Fibroblast of pulmonary artery (primary cell): ENCODE data around the gene RASGEF1C.

ENCODE experiments used
- DNase-seq: peaks from one replicate; pipeline ENCODE4 v3.0.0-alpha.2; 2010; ENCODE audit warnings: low read depth
- H3K4me3 ChIP-seq: replicated peaks from 2 replicates; pipeline ENCODE4 v1.5.1; 2011; ENCODE audit warnings: low read depth, mild to moderate bottlenecking, control low read depth, low read length, moderate library complexity
- CTCF ChIP-seq: IDR thresholded peaks from 2 replicates; pipeline ENCODE4 v1.5.1; 2011; ENCODE audit warnings: mild to moderate bottlenecking, control low read depth, low read length, inconsistent platforms; ENCODE audit errors: missing control alignments

RASGEF1C gene

DNA sequence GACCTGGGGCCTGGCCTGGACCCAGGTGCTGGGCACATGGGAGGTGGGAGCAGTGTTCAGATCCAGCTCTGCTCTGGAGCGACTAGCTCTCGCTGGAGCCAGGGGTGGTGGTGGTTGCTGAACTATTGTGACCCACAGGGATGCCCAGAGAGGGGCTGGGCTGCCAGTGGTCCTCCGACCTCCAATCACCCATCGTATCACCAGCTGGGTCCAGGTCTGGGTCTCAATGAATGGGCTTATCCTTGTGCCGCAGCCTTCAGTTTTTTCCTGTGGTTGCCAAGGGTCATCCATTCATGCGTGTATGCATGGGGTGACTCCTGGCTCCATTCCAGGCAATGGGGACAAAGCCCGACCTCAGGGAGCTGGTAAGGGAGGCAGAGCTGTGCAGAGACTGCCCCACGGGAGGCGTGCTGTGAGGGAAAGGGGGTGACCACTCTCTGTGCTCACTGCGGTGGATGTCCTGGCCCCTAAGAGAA, 68.9 kb downstream of the RASGEF1C start:
- no peak overlapping the region for H3K4me3 ChIP-seq
- no peak for TF ChIP-seq CTCF
- no peak for DNase-seq

GRCh38 chr5:180139731-180140055, 69.3 kb downstream of the RASGEF1C start:
- H3K4me3 ChIP-seq, result no peak overlapping the region
- no peak for TF ChIP-seq CTCF
- DNase-seq, result no peak

GRCh38 chr5:180138976-180139730, 69.9 kb downstream of the RASGEF1C start:
- no peak for TF ChIP-seq CTCF
- no peak overlapping the region for H3K4me3 ChIP-seq
- DNase-seq, result no peak

DNA sequence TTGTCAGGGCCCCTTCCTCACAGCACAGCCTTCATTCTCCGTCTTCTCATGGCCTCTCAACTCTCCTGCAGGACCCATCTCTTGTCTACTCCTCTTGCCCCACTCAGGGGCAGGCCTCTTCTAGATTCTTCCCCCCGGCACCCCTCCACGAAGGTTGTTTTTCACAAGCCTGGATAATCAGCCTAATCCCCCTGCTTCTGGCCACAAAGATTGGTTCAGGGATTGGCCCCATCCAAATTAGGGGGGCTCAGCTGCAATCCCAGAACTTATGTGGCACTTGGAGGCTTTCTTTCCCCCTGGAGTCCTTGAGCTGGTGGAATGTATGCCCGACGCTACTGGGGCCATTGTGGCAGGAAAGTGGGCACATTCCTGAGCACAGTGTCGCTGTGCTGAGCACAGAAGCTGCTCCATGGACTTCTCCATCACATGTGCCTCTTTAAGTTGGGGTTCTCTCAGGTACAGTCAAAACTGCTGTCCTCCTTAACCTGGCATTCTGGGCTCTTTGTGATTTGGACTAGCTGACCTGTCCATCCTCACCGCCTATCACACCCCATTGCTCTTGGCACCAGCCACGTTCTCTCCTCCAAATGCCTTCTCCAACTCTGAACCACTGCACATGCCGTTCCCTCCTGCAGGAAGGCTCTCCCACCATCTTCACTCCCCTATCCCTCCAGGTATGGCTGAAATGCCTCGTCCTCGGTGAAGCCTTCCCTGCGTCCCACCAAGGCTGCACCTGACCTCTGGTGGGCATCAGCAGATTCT, 70.6 kb downstream of the RASGEF1C start:
- no peak for TF ChIP-seq CTCF
- DNase-seq, result no peak
- H3K4me3 ChIP-seq, result no peak overlapping the region

DNA sequence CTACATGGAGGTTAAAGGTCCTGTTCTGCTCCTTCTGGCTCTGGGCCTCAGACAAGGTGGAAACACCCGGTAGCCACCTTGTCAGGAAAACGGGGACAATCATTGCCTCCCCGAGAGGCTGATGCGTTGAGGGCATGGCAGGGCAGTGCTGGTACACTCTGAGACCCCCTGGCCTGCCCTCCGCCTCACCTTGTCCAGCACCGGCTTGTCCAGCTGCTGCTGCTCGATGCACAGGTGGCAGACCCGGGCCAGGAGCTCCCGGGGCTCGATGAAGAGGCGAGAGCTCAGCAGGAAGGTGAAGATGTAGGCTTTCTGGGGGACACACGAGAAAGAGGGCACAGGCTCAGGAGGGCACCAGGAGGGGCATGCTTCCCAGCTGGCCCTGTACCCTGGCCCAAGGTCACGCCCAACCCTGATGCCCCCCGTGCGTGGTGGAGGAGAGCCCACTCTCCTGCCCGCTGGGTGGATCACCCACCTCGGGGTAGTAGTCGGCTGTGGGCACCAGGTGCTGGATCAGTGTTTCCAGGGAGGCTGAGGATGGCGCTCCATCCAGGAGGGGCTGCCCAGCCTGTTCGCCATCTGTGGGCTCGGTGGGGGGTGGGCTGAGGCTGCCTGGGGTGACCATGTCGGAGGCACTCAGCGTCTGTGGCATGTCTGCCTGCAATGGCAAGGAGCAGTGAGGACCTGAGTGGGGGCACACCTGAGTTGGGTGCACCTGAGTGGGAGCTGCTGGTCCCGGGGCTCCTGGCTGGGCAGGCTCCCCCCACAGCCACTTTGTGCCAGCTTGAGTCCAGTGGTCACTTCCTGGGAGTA, 71.4 kb downstream of the RASGEF1C start:
- no peak for TF ChIP-seq CTCF
- no peak overlapping the region for H3K4me3 ChIP-seq
- no peak for DNase-seq

DNA sequence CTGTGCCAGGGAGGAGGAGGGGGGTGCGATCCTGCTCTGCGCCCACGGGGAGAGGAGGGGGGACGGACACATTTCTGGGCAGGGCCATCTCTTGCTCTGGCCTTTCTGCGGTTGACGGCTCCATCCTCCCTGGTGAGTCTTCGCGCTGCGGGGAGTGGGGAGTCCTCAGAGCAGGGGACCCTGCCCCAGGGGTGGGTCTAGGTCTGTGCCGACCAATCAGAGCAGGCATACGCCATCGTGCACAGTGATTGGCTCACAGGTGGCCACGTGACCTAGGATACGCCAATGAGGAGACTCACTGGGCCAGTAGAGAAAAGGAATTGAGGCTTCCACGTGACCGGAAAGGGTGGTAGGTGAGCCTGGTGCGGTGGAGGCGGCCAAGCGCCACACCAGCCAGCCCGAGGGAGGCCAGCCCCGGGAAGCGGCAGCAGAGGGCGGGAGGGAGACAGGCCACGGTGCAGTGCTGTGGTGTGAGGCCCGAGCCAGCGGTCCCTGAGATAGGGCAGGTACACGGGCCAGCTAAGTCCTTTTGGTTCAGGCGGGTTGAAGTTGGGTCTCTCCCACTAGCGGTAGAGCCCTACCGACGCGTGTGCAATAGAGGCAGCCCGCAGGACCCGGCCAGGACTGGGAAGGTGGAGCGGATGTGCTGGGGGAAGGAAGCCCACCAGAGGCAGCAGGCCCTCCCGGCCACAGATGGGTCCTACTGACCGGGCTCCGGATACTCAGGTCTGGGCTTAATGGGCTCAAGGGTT, 72.2 kb downstream of the RASGEF1C start:
- no peak for DNase-seq
- H3K4me3 ChIP-seq, result no peak overlapping the region
- TF ChIP-seq CTCF, result no peak
